HL-60 (cell line): Measurements from ENCODE around the gene AKR1C4.

Experiments used
- DNase-seq, 2 experiments: peaks; one replicate each; pipeline ENCODE4 v3.0.0-alpha.2; 2010 to 2020; ENCODE audit warnings: low read depth in 1 of 2, low spot score in 1 of 2
- H3K27ac ChIP-seq: fragments of 250-450 bp; sonication (Bioruptor Pico); replicated peaks from 2 replicates; pipeline ENCODE4 v1.5.1; 2020; ENCODE audit warnings: mild to moderate bottlenecking, moderate library complexity
- H3K27me3 ChIP-seq: fragments of 250-450 bp; sonication (Bioruptor Pico); 2 replicates; pipeline ENCODE4 v1.5.1; 2021; ENCODE audit warnings: mild to moderate bottlenecking, moderate library complexity; ENCODE audit not compliant: insufficient read depth, poor library complexity, severe bottlenecking
- H3K4me3 ChIP-seq: replicated peaks from 2 replicates; pipeline ENCODE4 v1.5.1; 2011; ENCODE audit warnings: mild to moderate bottlenecking, control low read depth, low read length; ENCODE audit not compliant: insufficient read depth
- CTCF ChIP-seq: IDR thresholded peaks from one replicate; pipeline ENCODE4 v1.5.1; 2011; ENCODE audit warnings: low read length, control low read depth, inconsistent platforms; ENCODE audit not compliant: insufficient read depth
- GABPA ChIP-seq: IDR thresholded peaks from 2 replicates; pipeline ENCODE4 v1.6.1; 2012; ENCODE audit warnings: low read depth
- POLR2AphosphoS5 ChIP-seq: IDR thresholded peaks from 2 replicates; pipeline ENCODE4 v1.6.1; 2012; ENCODE audit warnings: low read depth
- REST ChIP-seq: IDR thresholded peaks from 2 replicates; pipeline ENCODE4 v1.6.1; 2012; ENCODE audit warnings: low read depth; ENCODE audit not compliant: insufficient replicate concordance
- SPI1 ChIP-seq: IDR thresholded peaks from 2 replicates; pipeline ENCODE4 v1.6.1; 2012; ENCODE audit warnings: low read depth, mild to moderate bottlenecking, borderline replicate concordance

AKR1C4 gene

GRCh38 chr10:5187867-5188266, 8.8 kb upstream of the AKR1C4 start:
- no peak overlapping the region for H3K27ac ChIP-seq
- H3K27me3 ChIP-seq: no peaks in the 10 kb centered on the region
- H3K4me3 ChIP-seq: no peak overlapping the region
- TF ChIP-seq POLR2AphosphoS5 (no peak), GABPA (no peak), REST (no peak), SPI1 (no peak), CTCF (no peak)
- no peak for DNase-seq

DNA sequence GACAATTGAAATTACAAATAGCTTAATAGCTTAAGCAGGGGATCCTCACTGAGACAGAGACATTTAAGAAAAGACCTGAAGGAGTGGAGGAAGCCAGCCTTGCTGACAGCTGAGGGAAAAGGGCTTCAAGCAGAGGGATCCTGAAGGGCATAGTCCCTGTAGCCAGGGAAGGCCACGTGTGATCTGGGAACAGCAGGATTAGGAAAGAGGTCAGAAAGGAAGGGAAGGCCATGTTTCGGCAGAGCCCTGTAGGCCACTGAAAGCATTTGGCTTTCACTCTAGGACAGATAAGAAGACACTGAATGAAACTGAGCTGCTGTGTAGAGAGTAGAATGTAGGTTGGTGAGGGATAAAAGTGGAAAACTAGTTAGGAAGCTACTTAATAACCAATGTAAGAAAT, 8.3 kb upstream of the AKR1C4 start:
- Histone ChIP-seq H3K27me3 (no peaks in the 10 kb centered on the region), H3K4me3 (no peak overlapping the region), H3K27ac (no peak overlapping the region)
- TF ChIP-seq POLR2AphosphoS5: no peak
- TF ChIP-seq SPI1: no peak
- no peak for TF ChIP-seq GABPA
- TF ChIP-seq CTCF: no peak
- no peak for TF ChIP-seq REST
- no peak for DNase-seq

DNA sequence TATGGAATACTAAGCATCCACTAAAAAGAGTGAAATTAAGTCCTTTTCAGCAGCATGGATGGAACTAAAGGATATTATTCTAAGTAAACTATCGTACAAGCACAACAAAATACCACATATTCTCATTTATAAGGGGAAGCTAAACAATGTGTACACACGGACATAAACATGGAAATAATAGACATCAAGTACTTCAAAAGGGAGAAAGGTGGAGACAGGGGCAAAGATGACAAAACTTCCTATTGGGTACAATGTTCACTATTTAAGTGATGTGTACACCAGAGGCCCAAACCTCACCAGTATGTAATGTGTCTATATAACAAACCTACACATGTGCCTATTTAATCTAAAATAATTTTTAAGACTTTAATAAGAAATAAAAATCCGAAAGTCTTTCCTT, 2.2 kb upstream of the AKR1C4 start:
- Histone ChIP-seq H3K27ac (no peak overlapping the region), H3K27me3 (no peaks in the 10 kb centered on the region), H3K4me3 (no peak overlapping the region)
- no peak for TF ChIP-seq SPI1
- TF ChIP-seq GABPA: no peak
- TF ChIP-seq POLR2AphosphoS5: no peak
- TF ChIP-seq REST: no peak
- TF ChIP-seq CTCF: no peak
- DNase-seq: no peak
